OCI-LY7 (cell line): ENCODE measurements around the gene MUL1. TPM values are rescaled to one million over a fixed set of nuclear protein-coding genes. Genes with fewer than 3 reads are reported as not detected.
"Not testable (repeated sequence)": the region's sequence is repeated elsewhere in the genome, so short reads cannot be mapped to it uniquely, and the experiment has no call there.

Source experiments
- BruUV-seq: library from RNA; stranded (reverse); fragments of 400-500 nt; replicated peaks from 2 replicates; lab custom pipeline; 2021; lab: Mats Ljungman, UMichigan
- CTCF ChIA-PET: fragments of 300-600 bp; sonication (Branson Sonifier 250); formaldehyde crosslinking; loops from one replicate; lab custom pipeline; 2022; ENCODE audit warnings: antibody characterized with exemption; ENCODE audit not compliant: unreplicated experiment; lab: Charles Lee
- POLR2A ChIA-PET: fragments of 300-600 bp; sonication (Branson Sonifier 250); formaldehyde crosslinking; loops from one replicate; lab custom pipeline; 2022; ENCODE audit warnings: antibody characterized with exemption; lab: Charles Lee
- DNase-seq: peaks from one replicate; pipeline ENCODE4 v3.0.0-alpha.2; 2015; ENCODE audit warnings: low spot score
- H2AFZ ChIP-seq: fragments of 200-600 bp; sonication (generic), shearing (Covaris generic); 2 replicates; pipeline ENCODE4 v1.6.1; 2014; ENCODE audit warnings: mild to moderate bottlenecking, antibody characterized with exemption, low read length, moderate library complexity
- H3K27ac ChIP-seq: fragments of 200-600 bp; sonication (generic); 2 replicates; pipeline ENCODE4 v1.5.1; 2014; ENCODE audit warnings: mixed run types, low read depth, mild to moderate bottlenecking, moderate library complexity, low read length, inconsistent platforms; ENCODE audit not compliant: poor library complexity, severe bottlenecking
- H3K36me3 ChIP-seq: fragments of 200-600 bp; sonication (generic); 2 replicates; pipeline ENCODE4 v1.6.1; 2014; ENCODE audit warnings: mild to moderate bottlenecking, antibody characterized with exemption, low read length, moderate library complexity, mixed read lengths; ENCODE audit not compliant: insufficient read depth
- H3K4me1 ChIP-seq: fragments of 200-600 bp; sonication (generic); 2 replicates; pipeline ENCODE4 v1.5.1; 2014; ENCODE audit warnings: mild to moderate bottlenecking, low read length; ENCODE audit not compliant: insufficient read depth, poor library complexity, severe bottlenecking
- H3K4me2 ChIP-seq: fragments of 200-600 bp; sonication (generic); 2 replicates; pipeline ENCODE4 v1.6.1; 2014; ENCODE audit warnings: mild to moderate bottlenecking, low read length
- H3K4me3 ChIP-seq: fragments of 200-600 bp; sonication (generic); 2 replicates; pipeline ENCODE4 v1.5.1; 2014; ENCODE audit warnings: mild to moderate bottlenecking, low read depth, low read length; ENCODE audit not compliant: poor library complexity, severe bottlenecking
- H3K79me2 ChIP-seq: fragments of 200-600 bp; sonication (generic); 2 replicates; pipeline ENCODE4 v1.6.1; 2016; ENCODE audit warnings: low read depth, mild to moderate bottlenecking, low read length, moderate library complexity, mixed read lengths; ENCODE audit not compliant: insufficient read depth
- H3K9me2 ChIP-seq: fragments of 200-600 bp; sonication (generic); 2 replicates; pipeline ENCODE4 v1.6.1; 2016; ENCODE audit warnings: mild to moderate bottlenecking, low read length, mixed read lengths; ENCODE audit not compliant: insufficient read depth
- H3K9me3 ChIP-seq: fragments of 200-600 bp; sonication (generic); 2 replicates; pipeline ENCODE4 v1.6.1; 2014; ENCODE audit warnings: mild to moderate bottlenecking, mixed run types, low read length, mixed read lengths
- H4K20me1 ChIP-seq: fragments of 200-600 bp; sonication (generic); 2 replicates; pipeline ENCODE4 v1.6.1; 2014; ENCODE audit warnings: mild to moderate bottlenecking, antibody characterized with exemption, low read length, moderate library complexity, mixed read lengths; ENCODE audit not compliant: insufficient read depth
- EZH2phosphoT487 ChIP-seq: fragments of 200-600 bp; sonication (generic); IDR thresholded peaks from 2 replicates; pipeline ENCODE4 v1.6.1; 2018; ENCODE audit warnings: low read depth, borderline replicate concordance, mild to moderate bottlenecking, mixed run types, antibody characterized with exemption, low read length, moderate library complexity, mixed read lengths
- intact Hi-C: fragments of 100-400 bp; cut with micrococcal nuclease; formaldehyde crosslinking; loops from one replicate; pipeline ENCODE4 v1.10.0; 2022; ENCODE audit not compliant: unreplicated experiment
- total RNA-seq, 2 experiments: library from RNA; depleted of rRNA in 1 of 2; stranded (reverse); fragments of >200 nt in 1 of 2; shearing (Covaris generic) in 1 of 2; gene quantifications; 2 replicates each; pipeline ENCODE4 v1.2.3, GENCODE V29; 2014 to 2022
- TF ChIP-seq, protein P1 (sequence below): fragments of 200-600 bp; sonication (generic); conservative IDR thresholded peaks from 2 replicates; pipeline ENCODE4 v1.5.1; 2014; ENCODE audit warnings: mild to moderate bottlenecking, antibody characterized with exemption, low read length, moderate library complexity, mixed read lengths

The MUL1 gene
- total RNA-seq, 2 experiments from 2014 or later, result 16.3 to 25.2 TPM

DNA sequence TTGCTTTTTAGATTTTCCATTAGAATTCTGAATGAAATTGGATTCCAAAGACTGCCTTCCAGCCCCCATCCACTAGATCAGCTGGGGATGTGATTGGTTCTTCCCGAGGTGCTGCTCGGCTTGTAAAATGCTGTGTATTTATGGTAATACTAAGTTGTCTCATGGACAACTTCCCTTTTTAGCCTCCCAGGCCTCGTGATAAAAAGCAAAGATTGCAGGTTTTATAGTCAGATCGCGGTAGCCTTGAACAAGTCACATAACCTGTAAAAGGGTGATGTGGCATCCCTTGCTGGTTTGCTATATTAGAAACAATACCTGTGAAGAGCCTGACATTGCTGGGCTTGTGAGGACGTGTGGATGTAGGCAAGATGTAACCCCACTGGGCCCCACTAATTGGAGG lies 10.4 kb downstream of the MUL1 start:
- Histone ChIP-seq H3K4me1 (peaks cover 21% of the 10 kb centered on the region), H3K36me3 (peaks cover 52% of the 10 kb centered on the region), H3K9me3 (no peaks in the 10 kb centered on the region), H3K4me2 (no peak overlapping the region), H3K4me3 (no peak overlapping the region), H3K79me2 (no peaks in the 10 kb centered on the region), H3K9me2 (no peaks in the 10 kb centered on the region), H3K27ac (no peak overlapping the region), H4K20me1 (no peaks in the 10 kb centered on the region), H2AFZ (no peak overlapping the region)
- DNase-seq, result no peak
- ChIA-PET CTCF (no interaction called here), POLR2A (no interaction called here)
- TF ChIP-seq EZH2phosphoT487, result no peak
- TF ChIP-seq, protein P1, sequence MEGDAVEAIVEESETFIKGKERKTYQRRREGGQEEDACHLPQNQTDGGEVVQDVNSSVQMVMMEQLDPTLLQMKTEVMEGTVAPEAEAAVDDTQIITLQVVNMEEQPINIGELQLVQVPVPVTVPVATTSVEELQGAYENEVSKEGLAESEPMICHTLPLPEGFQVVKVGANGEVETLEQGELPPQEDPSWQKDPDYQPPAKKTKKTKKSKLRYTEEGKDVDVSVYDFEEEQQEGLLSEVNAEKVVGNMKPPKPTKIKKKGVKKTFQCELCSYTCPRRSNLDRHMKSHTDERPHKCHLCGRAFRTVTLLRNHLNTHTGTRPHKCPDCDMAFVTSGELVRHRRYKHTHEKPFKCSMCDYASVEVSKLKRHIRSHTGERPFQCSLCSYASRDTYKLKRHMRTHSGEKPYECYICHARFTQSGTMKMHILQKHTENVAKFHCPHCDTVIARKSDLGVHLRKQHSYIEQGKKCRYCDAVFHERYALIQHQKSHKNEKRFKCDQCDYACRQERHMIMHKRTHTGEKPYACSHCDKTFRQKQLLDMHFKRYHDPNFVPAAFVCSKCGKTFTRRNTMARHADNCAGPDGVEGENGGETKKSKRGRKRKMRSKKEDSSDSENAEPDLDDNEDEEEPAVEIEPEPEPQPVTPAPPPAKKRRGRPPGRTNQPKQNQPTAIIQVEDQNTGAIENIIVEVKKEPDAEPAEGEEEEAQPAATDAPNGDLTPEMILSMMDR, result no peak
- no TSS peak for BruUV-seq
- intact Hi-C loops, result no loop called here

- H3K27ac ChIP-seq, intact Hi-C loops, POLR2A ChIA-PET, H3K4me2 ChIP-seq, H3K9me3 ChIP-seq, BruUV-seq, DNase-seq, H3K4me3 ChIP-seq, H3K9me2 ChIP-seq, CTCF ChIA-PET, H4K20me1 ChIP-seq, H3K79me2 ChIP-seq, H2AFZ ChIP-seq: not testable (repeated sequence)
- Histone ChIP-seq H3K36me3 (peaks cover 46% of the 10 kb centered on the region), H3K4me1 (peaks cover 21% of the 10 kb centered on the region)
Measured at GRCh38 chr1:20496725-20497383, 11.1 kb downstream of the MUL1 start.

GRCh38 chr1:20496241-20496661 lies 11.7 kb downstream of the MUL1 start:
- ChIA-PET CTCF (no interaction called here), POLR2A (interaction anchor here (0.7 kb wide), 1 partner anchor 1117 kb away, joined by 3 read pairs; no protein-coding TSS in a partner anchor)
- no peak overlapping the region for H3K4me2 ChIP-seq
- H4K20me1 ChIP-seq, result no peaks in the 10 kb centered on the region
- H3K4me3 ChIP-seq, result no peak overlapping the region
- H3K79me2 ChIP-seq, result no peaks in the 10 kb centered on the region
- no peak overlapping the region for H3K27ac ChIP-seq
- H3K9me3 ChIP-seq, result no peaks in the 10 kb centered on the region
- peaks cover 21% of the 10 kb centered on the region for H3K4me1 ChIP-seq
- TF ChIP-seq, protein P1, result no peak
- TF ChIP-seq EZH2phosphoT487, result no peak
- intact Hi-C loops, result no loop called here
- no peaks in the 10 kb centered on the region for H3K9me2 ChIP-seq
- H2AFZ ChIP-seq, result no peak overlapping the region
- BruUV-seq, result no TSS peak
- H3K36me3 ChIP-seq, result peaks cover 40% of the 10 kb centered on the region
- no peak for DNase-seq
